Measurements from ENCODE around the gene NRG3.

DNA sequence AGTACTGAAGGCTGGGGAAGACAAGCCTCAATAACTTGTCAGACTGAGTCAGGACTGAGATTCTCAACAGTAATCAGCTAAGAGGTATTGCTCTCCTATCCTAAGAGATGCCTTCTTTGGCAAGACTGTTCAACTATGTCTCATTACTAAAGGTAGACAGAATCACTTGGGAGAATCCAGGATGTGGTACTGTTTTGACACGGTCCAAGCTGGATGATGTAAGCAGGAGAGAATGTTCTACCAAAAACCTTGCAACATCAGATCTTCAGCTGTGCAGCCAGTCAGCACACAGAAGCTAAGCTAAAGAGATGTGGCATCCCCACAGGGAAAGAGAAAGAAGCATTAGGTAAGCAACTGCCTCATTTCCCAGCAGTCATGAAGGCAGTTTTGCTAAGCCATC lies 391.4 kb downstream of the NRG3 start:
- TF ChIP-seq, protein P1, sequence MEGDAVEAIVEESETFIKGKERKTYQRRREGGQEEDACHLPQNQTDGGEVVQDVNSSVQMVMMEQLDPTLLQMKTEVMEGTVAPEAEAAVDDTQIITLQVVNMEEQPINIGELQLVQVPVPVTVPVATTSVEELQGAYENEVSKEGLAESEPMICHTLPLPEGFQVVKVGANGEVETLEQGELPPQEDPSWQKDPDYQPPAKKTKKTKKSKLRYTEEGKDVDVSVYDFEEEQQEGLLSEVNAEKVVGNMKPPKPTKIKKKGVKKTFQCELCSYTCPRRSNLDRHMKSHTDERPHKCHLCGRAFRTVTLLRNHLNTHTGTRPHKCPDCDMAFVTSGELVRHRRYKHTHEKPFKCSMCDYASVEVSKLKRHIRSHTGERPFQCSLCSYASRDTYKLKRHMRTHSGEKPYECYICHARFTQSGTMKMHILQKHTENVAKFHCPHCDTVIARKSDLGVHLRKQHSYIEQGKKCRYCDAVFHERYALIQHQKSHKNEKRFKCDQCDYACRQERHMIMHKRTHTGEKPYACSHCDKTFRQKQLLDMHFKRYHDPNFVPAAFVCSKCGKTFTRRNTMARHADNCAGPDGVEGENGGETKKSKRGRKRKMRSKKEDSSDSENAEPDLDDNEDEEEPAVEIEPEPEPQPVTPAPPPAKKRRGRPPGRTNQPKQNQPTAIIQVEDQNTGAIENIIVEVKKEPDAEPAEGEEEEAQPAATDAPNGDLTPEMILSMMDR (IDR thresholded peaks at IDR 0.05) = no peak
- TF ChIP-seq POLR2A (IDR thresholded peaks at IDR 0.05) = no peak
